ENCODE data around the gene CCDC102B.

CCDC102B gene

GRCh38 chr18:68909579-68909978, 111.7 kb downstream of the CCDC102B start:
- Histone ChIP-seq H3K27ac (ENCODE audit: low read depth, low read length) (no peak overlapping the region), H3K9ac (ENCODE audit: low read length) (no peak overlapping the region), H3K27me3 (ENCODE audit: control insufficient read depth, insufficient read depth, low read length) (no peaks in the 10 kb centered on the region), H3K9me3 (ENCODE audit: control insufficient read depth, insufficient read depth, low read depth, low read length) (no peaks in the 10 kb centered on the region), H3K4me1 (ENCODE audit: control insufficient read depth, insufficient read depth, low read length) (no peaks in the 10 kb centered on the region), H3K4me3 (ENCODE audit: low read depth, low read length) (no peak overlapping the region), H3K36me3 (ENCODE audit: control insufficient read depth, insufficient read depth, low read length) (no peaks in the 10 kb centered on the region)

- H3K4me3 ChIP-seq (ENCODE audit: low read depth, low read length): no peak overlapping the region
- no peak overlapping the region for H3K27ac ChIP-seq (ENCODE audit: low read depth, low read length)
- H3K27me3 ChIP-seq (ENCODE audit: control insufficient read depth, insufficient read depth, low read length): no peaks in the 10 kb centered on the region
- no peaks in the 10 kb centered on the region for H3K36me3 ChIP-seq (ENCODE audit: control insufficient read depth, insufficient read depth, low read length)
- H3K4me1 ChIP-seq (ENCODE audit: control insufficient read depth, insufficient read depth, low read length): no peaks in the 10 kb centered on the region
- no peaks in the 10 kb centered on the region for H3K9me3 ChIP-seq (ENCODE audit: control insufficient read depth, insufficient read depth, low read depth, low read length)
- H3K9ac ChIP-seq (ENCODE audit: low read length): no peak overlapping the region
These were observed 117.2 kb downstream of the CCDC102B start for GRCh38 chr18:68915061-68915460.

GRCh38 chr18:68916734-68917133, 118.9 kb downstream of the CCDC102B start:
- no peak overlapping the region for H3K27ac ChIP-seq (ENCODE audit: low read depth, low read length)
- H3K27me3 ChIP-seq (ENCODE audit: control insufficient read depth, insufficient read depth, low read length): no peaks in the 10 kb centered on the region

GRCh38 chr18:68918216-68918615, 120.3 kb downstream of the CCDC102B start:
- Histone ChIP-seq H3K9ac (ENCODE audit: low read length) (no peak overlapping the region), H3K27ac (ENCODE audit: low read depth, low read length) (no peak overlapping the region), H3K4me1 (ENCODE audit: control insufficient read depth, insufficient read depth, low read length) (no peaks in the 10 kb centered on the region), H3K9me3 (ENCODE audit: control insufficient read depth, insufficient read depth, low read depth, low read length) (no peaks in the 10 kb centered on the region), H3K4me3 (ENCODE audit: low read depth, low read length) (no peak overlapping the region), H3K36me3 (ENCODE audit: control insufficient read depth, insufficient read depth, low read length) (no peaks in the 10 kb centered on the region), H3K27me3 (ENCODE audit: control insufficient read depth, insufficient read depth, low read length) (no peaks in the 10 kb centered on the region)

More at GRCh38 chr18:68916734-68917133, 118.9 kb downstream of the CCDC102B start:
- no peaks in the 10 kb centered on the region for H3K9me3 ChIP-seq (ENCODE audit: control insufficient read depth, insufficient read depth, low read depth, low read length)
- H3K4me3 ChIP-seq (ENCODE audit: low read depth, low read length): no peak overlapping the region
- no peaks in the 10 kb centered on the region for H3K36me3 ChIP-seq (ENCODE audit: control insufficient read depth, insufficient read depth, low read length)
- H3K4me1 ChIP-seq (ENCODE audit: control insufficient read depth, insufficient read depth, low read length): no peaks in the 10 kb centered on the region
- no peak overlapping the region for H3K9ac ChIP-seq (ENCODE audit: low read length)

- Histone ChIP-seq H3K9ac (ENCODE audit: low read length) (no peak overlapping the region), H3K27me3 (ENCODE audit: control insufficient read depth, insufficient read depth, low read length) (no peaks in the 10 kb centered on the region), H3K9me3 (ENCODE audit: control insufficient read depth, insufficient read depth, low read depth, low read length) (no peaks in the 10 kb centered on the region), H3K4me1 (ENCODE audit: control insufficient read depth, insufficient read depth, low read length) (no peaks in the 10 kb centered on the region), H3K4me3 (ENCODE audit: low read depth, low read length) (no peak overlapping the region), H3K27ac (ENCODE audit: low read depth, low read length) (no peak overlapping the region), H3K36me3 (ENCODE audit: control insufficient read depth, insufficient read depth, low read length) (no peaks in the 10 kb centered on the region)
These were observed 122.0 kb downstream of the CCDC102B start for GRCh38 chr18:68919900-68920299.

- H3K4me3 ChIP-seq (ENCODE audit: low read depth, low read length): no peak overlapping the region
- no peaks in the 10 kb centered on the region for H3K9me3 ChIP-seq (ENCODE audit: control insufficient read depth, insufficient read depth, low read depth, low read length)
- no peak overlapping the region for H3K27ac ChIP-seq (ENCODE audit: low read depth, low read length)
- H3K27me3 ChIP-seq (ENCODE audit: control insufficient read depth, insufficient read depth, low read length): no peaks in the 10 kb centered on the region
- no peaks in the 10 kb centered on the region for H3K4me1 ChIP-seq (ENCODE audit: control insufficient read depth, insufficient read depth, low read length)
- H3K9ac ChIP-seq (ENCODE audit: low read length): no peak overlapping the region
- no peaks in the 10 kb centered on the region for H3K36me3 ChIP-seq (ENCODE audit: control insufficient read depth, insufficient read depth, low read length)
These were observed 124.5 kb downstream of the CCDC102B start for GRCh38 chr18:68922392-68922791.

- Histone ChIP-seq H3K4me1 (ENCODE audit: control insufficient read depth, insufficient read depth, low read length) (peaks cover 17% of the 10 kb centered on the region), H3K27ac (ENCODE audit: low read depth, low read length) (no peak overlapping the region), H3K9me3 (ENCODE audit: control insufficient read depth, insufficient read depth, low read depth, low read length) (no peaks in the 10 kb centered on the region), H3K36me3 (ENCODE audit: control insufficient read depth, insufficient read depth, low read length) (no peaks in the 10 kb centered on the region), H3K4me3 (ENCODE audit: low read depth, low read length) (no peak overlapping the region), H3K27me3 (ENCODE audit: control insufficient read depth, insufficient read depth, low read length) (no peaks in the 10 kb centered on the region), H3K9ac (ENCODE audit: low read length) (no peak overlapping the region)
These were observed 127.4 kb downstream of the CCDC102B start for GRCh38 chr18:68925268-68925667.

GRCh38 chr18:68928762-68929675, 131.1 kb downstream of the CCDC102B start:
- H3K9ac ChIP-seq (ENCODE audit: low read length): no peak overlapping the region
- no peaks in the 10 kb centered on the region for H3K9me3 ChIP-seq (ENCODE audit: control insufficient read depth, insufficient read depth, low read depth, low read length)
- H3K27ac ChIP-seq (ENCODE audit: low read depth, low read length): peak overlapping the region; percentile 52; the same call in 1 of the 2 replicates
- H3K4me1 ChIP-seq (ENCODE audit: control insufficient read depth, insufficient read depth, low read length): peaks cover 20% of the 10 kb centered on the region
- H3K36me3 ChIP-seq (ENCODE audit: control insufficient read depth, insufficient read depth, low read length): no peaks in the 10 kb centered on the region
- H3K4me3 ChIP-seq (ENCODE audit: low read depth, low read length): no peak overlapping the region
- H3K27me3 ChIP-seq (ENCODE audit: control insufficient read depth, insufficient read depth, low read length): no peaks in the 10 kb centered on the region

GRCh38 chr18:68935686-68936085, 137.8 kb downstream of the CCDC102B start:
- Histone ChIP-seq H3K27ac (ENCODE audit: low read depth, low read length) (no peak overlapping the region), H3K9me3 (ENCODE audit: control insufficient read depth, insufficient read depth, low read depth, low read length) (peaks cover 5% of the 10 kb centered on the region; the same call in 1 of the 2 replicates)

GRCh38 chr18:68937029-68937599, 139.2 kb downstream of the CCDC102B start:
- Histone ChIP-seq H3K36me3 (ENCODE audit: control insufficient read depth, insufficient read depth, low read length) (no peaks in the 10 kb centered on the region), H3K27ac (ENCODE audit: low read depth, low read length) (no peak overlapping the region; the same call in 1 of the 2 replicates), H3K4me3 (ENCODE audit: low read depth, low read length) (no peak overlapping the region), H3K9ac (ENCODE audit: low read length) (no peak overlapping the region), H3K27me3 (ENCODE audit: control insufficient read depth, insufficient read depth, low read length) (no peaks in the 10 kb centered on the region), H3K9me3 (ENCODE audit: control insufficient read depth, insufficient read depth, low read depth, low read length) (peaks cover 5% of the 10 kb centered on the region; the same call in 1 of the 2 replicates), H3K4me1 (ENCODE audit: control insufficient read depth, insufficient read depth, low read length) (peaks cover 13% of the 10 kb centered on the region)

More at GRCh38 chr18:68935686-68936085, 137.8 kb downstream of the CCDC102B start:
- H3K9ac ChIP-seq (ENCODE audit: low read length): no peak overlapping the region
- no peak overlapping the region for H3K4me3 ChIP-seq (ENCODE audit: low read depth, low read length)
- no peaks in the 10 kb centered on the region for H3K27me3 ChIP-seq (ENCODE audit: control insufficient read depth, insufficient read depth, low read length)
- peaks cover 2% of the 10 kb centered on the region; the same call in 1 of the 2 replicates for H3K4me1 ChIP-seq (ENCODE audit: control insufficient read depth, insufficient read depth, low read length)
- no peaks in the 10 kb centered on the region for H3K36me3 ChIP-seq (ENCODE audit: control insufficient read depth, insufficient read depth, low read length)

- Histone ChIP-seq H3K36me3 (ENCODE audit: control insufficient read depth, insufficient read depth, low read length) (no peaks in the 10 kb centered on the region), H3K27ac (ENCODE audit: low read depth, low read length) (peak overlapping the region; percentile 47; the same call in 1 of the 2 replicates), H3K4me1 (ENCODE audit: control insufficient read depth, insufficient read depth, low read length) (peaks cover 38% of the 10 kb centered on the region), H3K4me3 (ENCODE audit: low read depth, low read length) (no peak overlapping the region), H3K9ac (ENCODE audit: low read length) (no peak overlapping the region), H3K27me3 (ENCODE audit: control insufficient read depth, insufficient read depth, low read length) (no peaks in the 10 kb centered on the region), H3K9me3 (ENCODE audit: control insufficient read depth, insufficient read depth, low read depth, low read length) (peaks cover 5% of the 10 kb centered on the region; the same call in 1 of the 2 replicates)
These were observed 142.2 kb downstream of the CCDC102B start for GRCh38 chr18:68940039-68940438.

Data from HUES6 (cell line).